Right atrium auricular region (tissue), 2 donors: ENCODE measurements around the gene GSPT1. TPM values are rescaled to one million over a fixed set of nuclear protein-coding genes. Genes with fewer than 3 reads are reported as not detected.

Experiments used
- DNase-seq: peaks from one replicate; pipeline ENCODE4 v3.0.0-alpha.2; 2019; ENCODE audit warnings: low spot score
- H3K27ac ChIP-seq, 2 donors: fragments of 200-600 bp; sonication (generic); 1 replicate in 1 of 2; 2 replicates in 1 of 2; pipeline ENCODE4 v1.5.1; 2016 to 2019
- H3K27me3 ChIP-seq, 2 donors: fragments of 200-600 bp; sonication (generic); one replicate each; pipeline versions ENCODE4 v1.5.1 to v1.6.0; 2017 to 2019
- H3K36me3 ChIP-seq: fragments of 200-600 bp; sonication (generic); one replicate; pipeline ENCODE4 v1.5.1; 2016
- H3K4me1 ChIP-seq, 2 donors: fragments of 200-600 bp; sonication (generic); one replicate each; pipeline versions ENCODE4 v1.5.1 to v1.6.0; 2017 to 2019
- H3K4me3 ChIP-seq, 2 donors: fragments of 200-600 bp; sonication (generic); 1 replicate in 1 of 2; 2 replicates in 1 of 2; pipeline ENCODE4 v1.5.1; 2017 to 2019; ENCODE audit warnings: mild to moderate bottlenecking in 1 of 2, moderate library complexity in 1 of 2
- H3K9me3 ChIP-seq, 2 donors: fragments of 200-600 bp; sonication (generic); one replicate each; pipeline ENCODE4 v1.5.1; 2019
- CTCF ChIP-seq, 2 donors: fragments of 200-600 bp; sonication (generic); IDR thresholded peaks; one replicate each; pipeline ENCODE4 v1.5.1; 2019; ENCODE audit warnings: antibody characterized with exemption in 2 of 2
- total RNA-seq, 2 donors: library from RNA; depleted of rRNA; stranded (reverse); fragments of >200 nt; gene quantifications; one replicate each; pipeline ENCODE4 v1.1.0, GENCODE V29; 2016

GSPT1 gene
- total RNA-seq, 2 donors from 2014 or later, result 59.5 to 62.7 TPM

GRCh38 chr16:11843206-11843605 is 72.5 kb downstream of the GSPT1 start:
- peaks cover 97% of the 10 kb centered on the region for H3K36me3 ChIP-seq
- no peaks in the 10 kb centered on the region for H3K27me3 ChIP-seq
- no peak overlapping the region for H3K27ac ChIP-seq

GRCh38 chr16:11841026-11841425 is 74.7 kb downstream of the GSPT1 start:
- H3K4me3 ChIP-seq, result no peak overlapping the region
- DNase-seq, result no peak

More at GRCh38 chr16:11843206-11843605, 72.5 kb downstream of the GSPT1 start:
- no peak for TF ChIP-seq CTCF (IDR thresholded peaks at IDR 0.05)
- Histone ChIP-seq H3K9me3 (no peaks in the 10 kb centered on the region), H3K4me3 (no peak overlapping the region), H3K4me1 (no peaks in the 10 kb centered on the region)
- DNase-seq, result no peak

DNA sequence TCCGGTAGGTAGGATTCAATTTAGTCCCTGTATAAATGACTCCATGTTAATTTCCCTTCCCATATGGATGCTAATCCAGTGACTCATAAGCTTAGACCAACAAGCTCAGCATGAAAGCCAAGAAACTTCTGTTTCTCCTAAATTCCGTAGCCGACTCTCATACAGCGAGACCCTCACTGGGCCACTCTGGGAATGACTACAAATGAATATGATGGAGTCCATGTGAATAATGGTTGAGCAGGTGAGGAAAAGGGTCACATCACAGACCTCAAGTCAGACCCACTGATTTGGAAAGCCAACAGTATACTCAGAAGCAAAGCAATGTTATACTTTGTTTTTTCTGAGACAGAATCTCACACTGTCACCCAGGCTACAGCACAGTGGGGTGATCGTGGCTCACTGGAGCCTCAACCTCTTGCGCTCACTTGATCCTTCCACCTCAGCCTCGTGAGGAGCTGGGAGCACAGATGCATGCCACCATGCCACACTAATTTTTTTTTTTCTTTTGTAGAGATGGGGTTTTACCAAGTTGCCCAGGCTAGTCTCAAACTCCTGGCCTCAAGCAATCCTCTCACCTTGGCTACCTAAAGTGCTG is 79.0 kb downstream of the GSPT1 start:
- no peak for DNase-seq
- Histone ChIP-seq H3K4me3 (no peak overlapping the region), H3K27me3 (no peaks in the 10 kb centered on the region), H3K27ac (no peak overlapping the region), H3K36me3 (peaks cover 57% of the 10 kb centered on the region), H3K4me1 (no peaks in the 10 kb centered on the region), H3K9me3 (no peaks in the 10 kb centered on the region)
- TF ChIP-seq CTCF (IDR thresholded peaks at IDR 0.05), result no peak

More at GRCh38 chr16:11841026-11841425, 74.7 kb downstream of the GSPT1 start:
- peaks cover 98% of the 10 kb centered on the region for H3K36me3 ChIP-seq
- no peak overlapping the region for H3K27ac ChIP-seq
- TF ChIP-seq CTCF (IDR thresholded peaks at IDR 0.05), result no peak
- no peaks in the 10 kb centered on the region for H3K27me3 ChIP-seq
- no peaks in the 10 kb centered on the region for H3K9me3 ChIP-seq
- no peaks in the 10 kb centered on the region for H3K4me1 ChIP-seq

DNA sequence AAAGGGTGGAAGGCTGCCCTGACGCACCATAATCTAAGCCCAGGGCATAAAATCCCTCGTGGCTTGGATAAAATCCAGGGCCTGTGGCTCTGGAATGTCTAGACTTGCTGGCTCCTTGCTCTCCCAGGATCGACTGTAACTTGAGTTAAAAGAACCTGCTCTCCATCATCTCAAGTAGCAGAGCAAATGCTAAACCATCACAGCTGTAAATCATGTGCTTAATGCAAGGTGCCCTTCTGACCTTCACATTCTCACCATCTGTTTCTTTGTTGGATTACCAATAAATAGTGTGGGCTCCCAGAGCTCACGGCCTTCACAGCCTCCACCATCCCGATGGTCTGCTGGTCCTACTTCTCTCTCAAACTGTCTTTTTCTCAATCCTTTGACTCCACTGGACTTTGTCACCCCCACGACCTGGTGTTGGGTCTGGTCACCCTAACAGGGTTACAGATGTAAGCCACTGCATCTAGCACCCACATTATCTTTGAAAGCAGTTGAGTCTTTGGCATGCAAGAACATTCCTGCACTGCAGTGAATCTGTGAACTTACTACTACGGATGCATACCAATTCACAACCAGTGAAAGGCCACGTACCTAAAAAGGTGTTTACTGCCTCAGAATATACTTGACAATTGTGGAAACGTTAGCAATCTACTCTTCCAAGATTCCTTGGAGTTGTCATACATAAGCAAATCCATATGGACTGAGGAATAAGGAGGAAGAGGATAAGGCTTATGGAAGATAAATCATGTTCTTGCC is 79.7 kb downstream of the GSPT1 start:
- Histone ChIP-seq H3K4me1 (no peaks in the 10 kb centered on the region), H3K36me3 (peaks cover 50% of the 10 kb centered on the region), H3K27ac (no peak overlapping the region), H3K9me3 (no peaks in the 10 kb centered on the region), H3K27me3 (no peaks in the 10 kb centered on the region), H3K4me3 (no peak overlapping the region)
- DNase-seq, result no peak
- no peak for TF ChIP-seq CTCF (IDR thresholded peaks at IDR 0.05)

GRCh38 chr16:11835309-11835708 is 80.4 kb downstream of the GSPT1 start:
- H3K27me3 ChIP-seq, result no peaks in the 10 kb centered on the region
- H3K4me3 ChIP-seq, result no peak overlapping the region
- peaks cover 42% of the 10 kb centered on the region for H3K36me3 ChIP-seq
- no peak for TF ChIP-seq CTCF (IDR thresholded peaks at IDR 0.05)
- no peaks in the 10 kb centered on the region for H3K4me1 ChIP-seq
- no peaks in the 10 kb centered on the region for H3K9me3 ChIP-seq
- H3K27ac ChIP-seq, result no peak overlapping the region
- DNase-seq, result no peak
